ENCODE data around the gene ARHGAP24. TPM values are rescaled to one million over a fixed set of nuclear protein-coding genes. Genes with fewer than 3 reads are reported as not detected.
"Not testable (repeated sequence)": the region's sequence is repeated elsewhere in the genome, so short reads cannot be mapped to it uniquely, and the experiment has no call there.

Gene ARHGAP24
- total and polyA plus RNA-seq, 2 experiments from 2014 or later, result 5.1 to 8.6 TPM

DNA sequence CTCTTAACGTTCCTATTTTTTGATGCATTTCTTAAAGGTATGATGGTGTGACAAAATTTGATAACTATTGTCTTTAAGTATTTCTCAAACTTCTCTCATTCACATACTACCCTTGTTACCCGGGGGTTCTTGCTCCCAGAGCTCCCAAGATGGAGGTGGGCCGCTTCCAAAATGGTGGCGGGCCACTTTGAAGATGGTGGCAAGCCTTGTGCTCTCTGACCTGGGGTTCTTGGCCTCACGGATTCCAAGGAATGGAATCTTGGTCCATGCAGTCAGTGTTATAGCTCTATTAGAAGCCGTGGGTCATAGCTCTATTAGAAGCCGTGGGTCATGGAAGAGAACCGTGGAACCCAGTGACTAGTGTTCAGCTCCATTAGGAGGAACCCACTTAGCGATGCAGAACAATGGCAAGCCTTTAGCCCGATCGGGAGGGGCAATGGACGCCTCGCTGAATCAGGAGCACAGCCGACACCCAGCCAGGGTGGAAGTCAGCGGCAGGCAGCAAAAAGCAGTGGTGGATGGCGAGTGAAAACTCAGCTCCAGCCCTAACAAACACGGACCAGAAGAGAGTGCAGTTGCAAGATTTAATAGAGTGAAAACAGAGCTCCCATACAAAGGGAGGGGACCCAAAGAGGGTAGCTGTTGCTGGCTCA is 481.5 kb downstream of the ARHGAP24 start:
- H3K9me3 ChIP-seq (ENCODE audit: low read depth), result no peaks in the 10 kb centered on the region
- H3K27ac ChIP-seq, result no peak overlapping the region
- H3K27me3 ChIP-seq, result no peaks in the 10 kb centered on the region
- no peak overlapping the region for H3K4me3 ChIP-seq
- TF ChIP-seq, protein P1, sequence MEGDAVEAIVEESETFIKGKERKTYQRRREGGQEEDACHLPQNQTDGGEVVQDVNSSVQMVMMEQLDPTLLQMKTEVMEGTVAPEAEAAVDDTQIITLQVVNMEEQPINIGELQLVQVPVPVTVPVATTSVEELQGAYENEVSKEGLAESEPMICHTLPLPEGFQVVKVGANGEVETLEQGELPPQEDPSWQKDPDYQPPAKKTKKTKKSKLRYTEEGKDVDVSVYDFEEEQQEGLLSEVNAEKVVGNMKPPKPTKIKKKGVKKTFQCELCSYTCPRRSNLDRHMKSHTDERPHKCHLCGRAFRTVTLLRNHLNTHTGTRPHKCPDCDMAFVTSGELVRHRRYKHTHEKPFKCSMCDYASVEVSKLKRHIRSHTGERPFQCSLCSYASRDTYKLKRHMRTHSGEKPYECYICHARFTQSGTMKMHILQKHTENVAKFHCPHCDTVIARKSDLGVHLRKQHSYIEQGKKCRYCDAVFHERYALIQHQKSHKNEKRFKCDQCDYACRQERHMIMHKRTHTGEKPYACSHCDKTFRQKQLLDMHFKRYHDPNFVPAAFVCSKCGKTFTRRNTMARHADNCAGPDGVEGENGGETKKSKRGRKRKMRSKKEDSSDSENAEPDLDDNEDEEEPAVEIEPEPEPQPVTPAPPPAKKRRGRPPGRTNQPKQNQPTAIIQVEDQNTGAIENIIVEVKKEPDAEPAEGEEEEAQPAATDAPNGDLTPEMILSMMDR (IDR thresholded peaks at IDR 0.05; ENCODE audit: low read depth, low read length), result no peak
- no peaks in the 10 kb centered on the region for H3K36me3 ChIP-seq
- no peak for DNase-seq (ENCODE audit: low read depth in 1 of 2, low spot score in 1 of 2)
- H3K4me1 ChIP-seq (ENCODE audit: low read depth), result no peaks in the 10 kb centered on the region

DNA sequence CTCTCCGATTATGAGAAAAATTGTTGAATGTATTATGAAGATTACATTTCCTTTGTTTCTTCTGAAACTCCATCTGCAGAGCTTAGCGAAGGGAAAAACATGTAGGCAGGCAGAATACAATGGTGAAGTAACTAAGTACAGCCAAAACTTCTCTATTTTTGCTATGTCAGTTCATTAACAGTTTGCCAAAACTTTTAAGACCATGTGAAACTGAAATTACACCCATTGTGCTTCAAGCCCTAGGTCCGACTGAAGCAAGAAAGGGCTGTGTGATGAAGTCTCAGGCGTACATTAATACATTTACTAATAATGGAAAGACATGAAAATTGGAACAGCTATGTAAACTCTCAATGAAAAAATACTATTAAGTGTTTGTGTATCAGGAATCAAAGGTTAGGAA is 486.9 kb downstream of the ARHGAP24 start:
- no peak for DNase-seq (ENCODE audit: low read depth in 1 of 2, low spot score in 1 of 2)
- Histone ChIP-seq H3K36me3 (no peaks in the 10 kb centered on the region), H3K27ac (no peak overlapping the region), H3K9me3 (ENCODE audit: low read depth) (no peaks in the 10 kb centered on the region), H3K4me3 (no peak overlapping the region), H3K27me3 (no peaks in the 10 kb centered on the region), H3K4me1 (ENCODE audit: low read depth) (no peaks in the 10 kb centered on the region)
- TF ChIP-seq, protein P1 (IDR thresholded peaks at IDR 0.05; ENCODE audit: low read depth, low read length), result no peak

DNA sequence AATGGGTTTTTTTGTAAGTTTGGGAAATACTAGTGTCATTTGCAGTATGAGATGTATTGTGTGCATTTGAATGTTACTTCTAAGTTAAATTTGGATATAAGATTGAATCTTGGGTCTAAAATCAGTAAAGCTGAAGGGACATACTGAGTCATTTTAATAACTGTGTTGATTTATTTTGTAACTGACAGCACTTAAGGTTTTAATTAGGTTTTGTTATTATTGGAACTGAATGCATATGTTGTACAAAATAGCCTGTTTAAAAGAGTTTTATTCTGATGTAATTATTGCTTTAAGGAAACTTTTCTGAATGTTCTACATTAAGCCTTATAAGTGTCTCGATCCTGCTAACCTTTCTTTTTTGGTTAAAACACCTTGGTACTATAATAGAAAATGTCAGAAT is 488.3 kb downstream of the ARHGAP24 start:
- Histone ChIP-seq H3K9me3 (ENCODE audit: low read depth) (no peaks in the 10 kb centered on the region), H3K4me1 (ENCODE audit: low read depth) (no peaks in the 10 kb centered on the region), H3K27ac (no peak overlapping the region), H3K4me3 (no peak overlapping the region), H3K27me3 (no peaks in the 10 kb centered on the region), H3K36me3 (no peaks in the 10 kb centered on the region)
- TF ChIP-seq, protein P1 (IDR thresholded peaks at IDR 0.05; ENCODE audit: low read depth, low read length), result no peak
- DNase-seq (ENCODE audit: low read depth in 1 of 2, low spot score in 1 of 2), result no peak

DNA sequence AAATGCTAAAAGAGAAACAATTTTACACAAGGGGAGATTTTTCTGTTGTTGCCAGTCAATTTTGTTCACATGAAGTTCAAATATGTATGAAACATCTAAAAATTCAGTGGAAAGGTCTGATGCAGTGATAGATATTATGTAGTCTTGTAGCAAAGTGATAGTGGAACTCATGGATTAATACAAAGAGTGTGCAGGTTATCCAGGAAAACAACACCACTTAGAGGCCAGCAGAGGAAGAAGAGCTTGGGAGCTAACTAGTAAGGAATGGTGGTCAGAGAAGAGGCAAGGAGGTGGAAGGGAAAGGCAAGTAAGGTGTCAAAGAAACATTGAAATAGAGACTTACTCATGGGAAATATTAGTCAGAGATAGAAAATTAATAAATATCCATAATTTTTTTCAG is 489.3 kb downstream of the ARHGAP24 start:
- no peaks in the 10 kb centered on the region for H3K27me3 ChIP-seq
- H3K4me3 ChIP-seq, result no peak overlapping the region
- no peaks in the 10 kb centered on the region for H3K36me3 ChIP-seq
- no peaks in the 10 kb centered on the region for H3K4me1 ChIP-seq (ENCODE audit: low read depth)
- no peak overlapping the region for H3K27ac ChIP-seq
- H3K9me3 ChIP-seq (ENCODE audit: low read depth), result no peaks in the 10 kb centered on the region
- DNase-seq (ENCODE audit: low read depth in 1 of 2, low spot score in 1 of 2), result no peak
- TF ChIP-seq, protein P1 (IDR thresholded peaks at IDR 0.05; ENCODE audit: low read depth, low read length), result no peak

DNA sequence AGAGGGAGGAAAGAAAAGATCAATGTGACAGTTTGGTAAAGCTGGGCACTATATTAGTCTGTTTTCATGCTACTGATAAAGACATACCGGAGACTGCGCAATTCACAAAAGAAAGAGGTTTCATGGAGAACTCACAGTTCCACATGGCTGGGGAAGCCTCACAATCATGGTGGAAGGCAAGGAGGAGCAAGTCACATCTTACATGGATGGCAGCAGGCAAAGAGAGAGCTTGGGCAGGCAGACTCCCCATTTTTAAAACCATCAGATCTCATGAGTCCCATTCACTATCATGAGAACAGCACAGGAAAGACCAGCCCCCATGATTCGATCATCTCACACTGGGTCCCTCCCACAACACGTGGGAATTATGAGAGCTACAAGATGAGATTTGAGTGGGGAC is 490.1 kb downstream of the ARHGAP24 start:
- not testable (repeated sequence) for H3K36me3 ChIP-seq; H3K27me3 ChIP-seq; H3K9me3 ChIP-seq (ENCODE audit: low read depth); H3K4me3 ChIP-seq; DNase-seq (ENCODE audit: low read depth in 1 of 2, low spot score in 1 of 2); H3K27ac ChIP-seq; H3K4me1 ChIP-seq (ENCODE audit: low read depth)

DNA sequence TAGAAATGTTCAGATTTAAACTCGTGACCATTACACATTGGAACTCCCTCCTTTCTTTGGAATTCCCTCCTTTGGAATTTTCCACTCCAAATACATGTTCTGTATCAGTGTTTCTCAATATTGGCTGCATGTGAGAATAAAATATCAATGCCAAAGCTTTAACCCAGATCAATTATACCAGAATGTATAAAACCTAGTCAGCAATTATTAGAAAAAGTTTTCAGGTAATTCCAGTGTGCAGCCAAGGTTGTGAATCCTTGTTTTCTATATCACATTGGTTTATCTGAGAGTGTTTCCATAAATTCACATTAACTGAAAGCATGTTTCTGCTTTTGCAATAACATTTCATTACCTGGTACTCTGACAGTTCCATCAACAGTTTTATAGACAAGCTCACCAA is 490.6 kb downstream of the ARHGAP24 start:
- no peaks in the 10 kb centered on the region for H3K9me3 ChIP-seq (ENCODE audit: low read depth)
- no peaks in the 10 kb centered on the region for H3K27me3 ChIP-seq
- no peak overlapping the region for H3K27ac ChIP-seq
- DNase-seq (ENCODE audit: low read depth in 1 of 2, low spot score in 1 of 2), result no peak
- H3K4me1 ChIP-seq (ENCODE audit: low read depth), result no peaks in the 10 kb centered on the region
- TF ChIP-seq, protein P1 (IDR thresholded peaks at IDR 0.05; ENCODE audit: low read depth, low read length), result no peak
- no peaks in the 10 kb centered on the region for H3K36me3 ChIP-seq
- H3K4me3 ChIP-seq, result no peak overlapping the region
